GM12873 (cell line): ENCODE measurements around the gene CST11.

Source experiments
- CTCF ChIP-seq: IDR thresholded peaks from 2 replicates; pipeline ENCODE4 v1.5.1; 2012; ENCODE audit warnings: low read depth, mild to moderate bottlenecking, moderate library complexity, low read length, control low read depth; ENCODE audit not compliant: insufficient read depth; ENCODE audit errors: missing control alignments

The CST11 gene

GRCh38 chr20:23488470-23488869, 35.8 kb upstream of the CST11 start:
- no peak for TF ChIP-seq CTCF

- TF ChIP-seq CTCF, result no peak
Measured at GRCh38 chr20:23484081-23484480, 31.4 kb upstream of the CST11 start.

- TF ChIP-seq CTCF, result no peak
Measured at GRCh38 chr20:23482138-23482537, 29.5 kb upstream of the CST11 start.

GRCh38 chr20:23479043-23479442, 26.4 kb upstream of the CST11 start:
- TF ChIP-seq CTCF, result no peak

- TF ChIP-seq CTCF, result no peak
Measured at GRCh38 chr20:23477223-23477622, 24.5 kb upstream of the CST11 start.

GRCh38 chr20:23476015-23476754, 23.5 kb upstream of the CST11 start:
- TF ChIP-seq CTCF, result no peak

- no peak for TF ChIP-seq CTCF
Measured at GRCh38 chr20:23475395-23475794, 22.7 kb upstream of the CST11 start.
